CD4-positive, CD25-positive, alpha-beta regulatory T cell (primary cell): ENCODE results near the gene AFAP1L2. TPM values are rescaled to one million over a fixed set of nuclear protein-coding genes. Genes with fewer than 3 reads are reported as not detected.

Experiments
- ATAC-seq, 2 donors: fragments of 150-1000 bp; cut with Tn5 transposase; one replicate each; pipeline ENCODE4 v1.10.0; 2021; ENCODE audit warnings: low read depth in 2 of 2, moderate number of reproducible peaks in 2 of 2, moderate library complexity in 1 of 2
- DNase-seq, 3 donors: peaks; one replicate each; pipeline versions ENCODE4 v3.0.0 to v3.0.0-alpha.2; 2012 to 2022; ENCODE audit warnings: mixed read lengths in 1 of 3
- H3K27ac ChIP-seq: one replicate; pipeline ENCODE4 v1.7.0; 2013; ENCODE audit warnings: mild to moderate bottlenecking, low read length; ENCODE audit not compliant: insufficient read depth, poor library complexity, severe bottlenecking
- H3K27me3 ChIP-seq: one replicate; pipeline ENCODE4 v1.7.0; 2013; ENCODE audit warnings: low read length; ENCODE audit not compliant: control insufficient read depth, insufficient read depth
- H3K36me3 ChIP-seq: one replicate; pipeline ENCODE4 v1.7.0; 2013; ENCODE audit warnings: mild to moderate bottlenecking, low read length, moderate library complexity; ENCODE audit not compliant: control insufficient read depth, insufficient read depth
- H3K4me1 ChIP-seq: 2 replicates; pipeline ENCODE4 v1.7.0; 2013; ENCODE audit warnings: mild to moderate bottlenecking, low read length; ENCODE audit not compliant: insufficient read depth, control insufficient read depth, poor library complexity, severe bottlenecking
- H3K4me3 ChIP-seq: one replicate; pipeline ENCODE4 v1.7.0; 2013; ENCODE audit warnings: low read depth, mild to moderate bottlenecking, low read length, moderate library complexity
- H3K9me3 ChIP-seq, 2 experiments: 1 replicate in 1 of 2; 2 replicates in 1 of 2; pipeline ENCODE4 v1.7.0; 2013; ENCODE audit warnings: low read length in 2 of 2, mild to moderate bottlenecking in 1 of 2, moderate library complexity in 1 of 2; ENCODE audit not compliant: control insufficient read depth in 2 of 2
- H3K27ac Mint-ChIP-seq, 3 donors: one replicate each; pipeline ENCODE4 v1.8.0; 2020 to 2022; ENCODE audit warnings: mild to moderate bottlenecking in 3 of 3, mixed read lengths in 3 of 3, moderate library complexity in 2 of 3
- H3K27me3 Mint-ChIP-seq: one replicate; pipeline ENCODE4 v1.8.0; 2022; ENCODE audit warnings: mild to moderate bottlenecking, mixed read lengths
- H3K36me3 Mint-ChIP-seq: one replicate; pipeline ENCODE4 v1.8.0; 2020; ENCODE audit warnings: mixed read lengths
- H3K4me1 Mint-ChIP-seq, 4 donors: one replicate each; pipeline ENCODE4 v1.8.0; 2020 to 2022; ENCODE audit warnings: mixed read lengths in 4 of 4, mild to moderate bottlenecking in 1 of 4
- H3K4me3 Mint-ChIP-seq, 4 donors: one replicate each; pipeline ENCODE4 v1.8.0; 2020 to 2022; ENCODE audit warnings: mild to moderate bottlenecking in 4 of 4, mixed read lengths in 4 of 4, moderate library complexity in 3 of 4
- H3K9me3 Mint-ChIP-seq, 7 donors: one replicate each; pipeline ENCODE4 v1.8.0; 2020 to 2022; ENCODE audit warnings: mixed read lengths in 7 of 7, mild to moderate bottlenecking in 3 of 7, moderate library complexity in 2 of 7
- polyA plus RNA-seq, 4 donors: library from polyadenylated mRNA; unstranded; fragments of 300-500 nt; fragmentation: Illumina TruSeq; gene quantifications; one replicate each; pipeline ENCODE4 v1.2.3, GENCODE V29; 2021
- total RNA-seq: library from RNA; stranded (reverse); gene quantifications from one replicate; pipeline ENCODE4 v1.2.3, GENCODE V29; 2022

Gene AFAP1L2
- total and polyA plus RNA-seq, 5 donors from 2014 or later, result 1.1 to 4.6 (median 3.0) TPM

DNA sequence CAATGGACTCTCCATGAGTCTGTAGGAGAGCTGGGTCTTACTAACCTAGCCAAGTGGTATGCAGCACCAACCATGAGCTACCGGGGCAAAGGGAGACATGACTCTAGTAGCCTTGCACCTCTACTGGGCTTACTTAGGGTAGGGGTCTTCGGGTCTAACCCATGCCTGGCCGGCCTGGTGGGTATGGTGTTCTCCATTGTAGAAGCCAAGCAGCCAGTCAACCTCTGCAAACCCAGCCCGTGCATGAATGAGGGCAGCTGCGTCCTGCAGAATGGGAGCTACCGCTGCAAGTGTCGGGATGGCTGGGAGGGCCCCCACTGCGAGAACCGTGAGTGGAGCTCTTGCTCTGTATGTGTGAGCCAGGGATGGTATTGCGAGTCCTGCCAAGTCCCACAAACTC is 114.3 kb downstream of the AFAP1L2 start:
- H3K27ac ChIP-seq, result no peak overlapping the region
- DNase-seq, result no peak
- H3K27me3 Mint-ChIP-seq, result peaks cover 4% of the 10 kb centered on the region
- H3K4me1 ChIP-seq, result no peaks in the 10 kb centered on the region
- H3K36me3 ChIP-seq, result peaks cover 2% of the 10 kb centered on the region
- H3K4me1 Mint-ChIP-seq, result no peaks in the 10 kb centered on the region
- no peak overlapping the region for H3K4me3 ChIP-seq
- peaks cover 0 to 2% of the 10 kb centered on the region in 2 experiments for H3K9me3 ChIP-seq
- no peak overlapping the region for H3K4me3 Mint-ChIP-seq
- H3K36me3 Mint-ChIP-seq, result peaks cover 7% of the 10 kb centered on the region
- no peak for ATAC-seq
- H3K27ac Mint-ChIP-seq, result no peak overlapping the region
- H3K27me3 ChIP-seq, result no peaks in the 10 kb centered on the region
- H3K9me3 Mint-ChIP-seq, result peaks cover 0 to 7% (median 0%) of the 10 kb centered on the region in 7 donors

DNA sequence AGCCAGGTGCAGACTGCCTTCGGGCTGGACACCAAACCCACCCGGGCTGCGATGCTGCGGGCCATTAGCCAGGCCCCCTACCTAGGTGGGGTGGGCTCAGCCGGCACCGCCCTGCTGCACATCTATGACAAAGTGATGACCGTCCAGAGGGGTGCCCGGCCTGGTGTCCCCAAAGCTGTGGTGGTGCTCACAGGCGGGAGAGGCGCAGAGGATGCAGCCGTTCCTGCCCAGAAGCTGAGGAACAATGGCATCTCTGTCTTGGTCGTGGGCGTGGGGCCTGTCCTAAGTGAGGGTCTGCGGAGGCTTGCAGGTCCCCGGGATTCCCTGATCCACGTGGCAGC is 115.2 kb downstream of the AFAP1L2 start:
- Mint-ChIP-seq H3K36me3 (no peaks in the 10 kb centered on the region), H3K4me3 (no peak overlapping the region), H3K4me1 (no peaks in the 10 kb centered on the region), H3K9me3 (no peaks in the 10 kb centered on the region), H3K27me3 (peaks cover 4% of the 10 kb centered on the region), H3K27ac (no peak overlapping the region)
- DNase-seq (no peak), ATAC-seq (no peak)
- no peaks in the 10 kb centered on the region for H3K4me1 ChIP-seq
- H3K4me3 ChIP-seq, result no peak overlapping the region
- no peaks in the 10 kb centered on the region for H3K27me3 ChIP-seq
- H3K27ac ChIP-seq, result no peak overlapping the region
- H3K9me3 ChIP-seq, result no peaks in the 10 kb centered on the region
- H3K36me3 ChIP-seq, result no peaks in the 10 kb centered on the region

DNA sequence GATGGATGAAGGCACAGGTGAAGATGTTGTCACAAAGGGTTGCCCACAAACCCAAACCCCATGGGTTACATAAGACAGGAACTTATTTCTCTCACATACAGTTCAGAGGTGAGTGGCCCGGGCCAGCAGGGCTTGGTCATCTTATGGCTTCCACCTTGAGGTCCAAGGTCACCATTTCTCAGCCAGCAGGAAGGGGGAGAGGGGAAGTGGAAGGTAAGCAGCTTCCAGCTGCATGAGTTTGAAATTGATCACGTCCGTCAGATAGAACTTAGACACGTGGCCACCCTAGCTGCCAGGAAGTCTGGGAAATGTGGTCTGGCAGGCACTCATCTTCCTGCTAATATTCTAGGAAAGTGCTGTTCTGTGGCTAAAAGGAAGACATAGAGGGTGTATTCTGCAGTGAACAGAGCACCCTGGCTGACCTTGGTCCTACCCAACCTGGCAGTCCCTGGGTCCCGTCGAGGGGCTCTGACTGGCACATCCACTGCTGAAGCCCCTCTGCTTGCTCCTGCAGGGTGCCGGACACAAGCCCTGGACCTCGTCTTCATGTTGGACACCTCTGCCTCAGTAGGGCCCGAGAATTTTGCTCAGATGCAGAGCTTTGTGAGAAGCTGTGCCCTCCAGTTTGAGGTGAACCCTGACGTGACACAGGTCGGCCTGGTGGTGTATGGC is 115.7 kb downstream of the AFAP1L2 start:
- Mint-ChIP-seq H3K4me3 (no peak overlapping the region), H3K36me3 (no peaks in the 10 kb centered on the region), H3K4me1 (no peaks in the 10 kb centered on the region), H3K27ac (peak overlapping the region in 1 of 3 donors; percentile 11), H3K27me3 (peaks cover 4% of the 10 kb centered on the region), H3K9me3 (no peaks in the 10 kb centered on the region)
- no peaks in the 10 kb centered on the region for H3K36me3 ChIP-seq
- no peaks in the 10 kb centered on the region for H3K4me1 ChIP-seq
- H3K4me3 ChIP-seq, result no peak overlapping the region
- no peaks in the 10 kb centered on the region for H3K27me3 ChIP-seq
- DNase-seq (no peak), ATAC-seq (no peak)
- H3K9me3 ChIP-seq, result no peaks in the 10 kb centered on the region
- H3K27ac ChIP-seq, result no peak overlapping the region

DNA sequence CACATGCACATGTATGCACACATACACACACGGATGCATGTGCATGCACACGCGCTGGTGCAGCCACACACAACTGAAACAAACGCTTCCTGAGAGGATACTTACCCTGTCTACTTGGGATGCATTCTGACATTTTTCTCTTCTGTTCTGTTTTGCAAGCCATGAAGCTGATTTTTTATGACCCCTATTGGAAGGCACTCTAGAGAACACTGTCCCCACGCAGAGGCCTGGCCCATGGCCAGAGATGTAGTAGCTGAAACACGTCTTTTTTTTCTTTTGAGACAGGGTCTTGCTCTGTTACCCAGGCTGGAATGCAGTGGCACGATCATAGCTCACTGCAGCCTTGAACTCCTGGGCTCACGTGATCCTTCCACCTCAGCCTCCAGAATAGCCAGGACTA is 117.4 kb downstream of the AFAP1L2 start:
- Mint-ChIP-seq H3K36me3 (no peaks in the 10 kb centered on the region), H3K9me3 (no peaks in the 10 kb centered on the region), H3K27ac (no peak overlapping the region), H3K4me1 (no peaks in the 10 kb centered on the region), H3K27me3 (peaks cover 4% of the 10 kb centered on the region), H3K4me3 (no peak overlapping the region)
- Histone ChIP-seq H3K27ac (no peak overlapping the region), H3K9me3 (no peaks in the 10 kb centered on the region), H3K4me1 (no peaks in the 10 kb centered on the region), H3K4me3 (no peak overlapping the region), H3K27me3 (no peaks in the 10 kb centered on the region), H3K36me3 (no peaks in the 10 kb centered on the region)
- ATAC-seq (no peak), DNase-seq (no peak)

DNA sequence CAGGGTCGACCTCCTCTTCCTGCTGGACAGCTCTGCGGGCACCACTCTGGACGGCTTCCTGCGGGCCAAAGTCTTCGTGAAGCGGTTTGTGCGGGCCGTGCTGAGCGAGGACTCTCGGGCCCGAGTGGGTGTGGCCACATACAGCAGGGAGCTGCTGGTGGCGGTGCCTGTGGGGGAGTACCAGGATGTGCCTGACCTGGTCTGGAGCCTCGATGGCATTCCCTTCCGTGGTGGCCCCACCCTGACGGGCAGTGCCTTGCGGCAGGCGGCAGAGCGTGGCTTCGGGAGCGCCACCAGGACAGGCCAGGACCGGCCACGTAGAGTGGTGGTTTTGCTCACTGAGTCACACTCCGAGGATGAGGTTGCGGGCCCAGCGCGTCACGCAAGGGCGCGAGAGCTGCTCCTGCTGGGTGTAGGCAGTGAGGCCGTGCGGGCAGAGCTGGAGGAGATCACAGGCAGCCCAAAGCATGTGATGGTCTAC is 118.3 kb downstream of the AFAP1L2 start:
- no peak overlapping the region for H3K27ac ChIP-seq
- Mint-ChIP-seq H3K27me3 (peaks cover 4% of the 10 kb centered on the region), H3K9me3 (no peaks in the 10 kb centered on the region), H3K27ac (no peak overlapping the region), H3K4me3 (no peak overlapping the region), H3K4me1 (no peaks in the 10 kb centered on the region), H3K36me3 (no peaks in the 10 kb centered on the region)
- no peaks in the 10 kb centered on the region for H3K36me3 ChIP-seq
- H3K4me1 ChIP-seq, result no peaks in the 10 kb centered on the region
- H3K9me3 ChIP-seq, result no peaks in the 10 kb centered on the region
- DNase-seq, result no peak
- H3K27me3 ChIP-seq, result no peaks in the 10 kb centered on the region
- no peak overlapping the region for H3K4me3 ChIP-seq
- ATAC-seq, result no peak

DNA sequence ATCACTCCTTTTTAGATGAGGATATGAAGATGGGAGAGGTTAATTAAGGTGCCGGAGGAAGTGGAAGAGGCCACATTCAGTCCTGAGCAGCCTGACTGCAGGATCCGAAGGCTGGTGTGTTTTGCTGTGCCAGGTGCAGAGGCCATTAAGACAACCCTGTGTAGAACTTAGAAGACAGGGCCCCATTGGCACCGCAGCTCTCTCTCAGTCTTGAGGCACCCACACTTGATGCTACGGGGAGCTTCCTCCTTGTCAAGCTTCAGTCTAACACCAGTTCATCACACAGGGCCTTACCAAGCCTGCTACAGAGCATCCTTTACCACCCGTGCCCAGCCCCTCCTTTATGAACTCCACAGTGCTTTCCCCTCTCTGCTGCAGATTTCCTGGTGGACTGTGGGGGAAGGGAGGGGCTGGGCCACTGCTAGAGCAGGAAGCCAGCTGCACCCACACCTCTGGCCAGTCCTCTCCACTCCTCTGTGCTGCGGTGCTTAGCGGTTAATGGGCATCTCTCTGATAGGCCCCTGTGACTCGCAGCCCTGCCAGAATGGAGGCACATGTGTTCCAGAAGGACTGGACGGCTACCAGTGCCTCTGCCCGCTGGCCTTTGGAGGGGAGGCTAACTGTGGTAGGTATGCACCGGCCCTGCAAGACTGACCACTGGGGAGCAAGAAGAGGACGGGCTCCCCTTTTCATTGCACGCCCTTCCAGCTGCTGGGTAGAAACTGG is 119.8 kb downstream of the AFAP1L2 start:
- Mint-ChIP-seq H3K4me1 (no peaks in the 10 kb centered on the region), H3K27me3 (peaks cover 8% of the 10 kb centered on the region), H3K9me3 (no peaks in the 10 kb centered on the region), H3K36me3 (no peaks in the 10 kb centered on the region), H3K27ac (peak overlapping the region in 1 of 3 donors; percentile 56), H3K4me3 (peak overlapping the region in 1 of 4 donors; percentile 24)
- Histone ChIP-seq H3K36me3 (no peaks in the 10 kb centered on the region), H3K27me3 (no peaks in the 10 kb centered on the region), H3K9me3 (no peaks in the 10 kb centered on the region), H3K4me3 (no peak overlapping the region), H3K4me1 (no peaks in the 10 kb centered on the region), H3K27ac (no peak overlapping the region)
- DNase-seq (no peak), ATAC-seq (no peak)

DNA sequence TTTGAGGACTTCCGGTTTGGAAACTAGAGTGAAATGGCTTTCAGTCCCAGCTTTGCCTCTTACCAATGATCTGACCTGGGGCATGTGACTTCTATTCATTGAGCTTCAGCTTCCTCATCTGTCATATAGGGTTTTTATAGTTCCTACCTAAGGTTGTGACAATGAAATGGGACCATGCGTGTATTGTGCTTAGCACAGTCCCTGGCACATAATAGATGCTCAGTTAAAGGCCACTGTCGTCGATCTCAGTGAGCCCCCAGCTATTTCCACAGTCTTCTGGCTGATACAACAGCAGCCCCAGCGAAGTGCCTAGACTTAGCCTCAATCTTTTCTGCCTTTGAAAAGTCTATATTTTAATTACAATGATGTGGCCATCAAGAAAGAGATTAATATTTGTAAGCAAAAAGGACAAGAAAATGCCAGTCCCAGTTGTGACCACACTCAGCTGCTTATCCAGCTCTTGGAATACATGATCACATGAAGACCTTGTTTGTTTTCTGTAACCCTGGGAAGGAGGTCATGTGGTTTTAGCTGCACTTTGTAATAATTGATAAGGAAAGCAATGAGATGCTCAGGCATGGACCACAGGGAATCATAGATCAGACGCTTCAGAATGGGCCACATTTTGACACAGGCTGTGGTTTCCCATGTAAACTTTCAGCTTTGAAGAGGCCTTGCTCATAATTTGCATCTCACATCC is 120.6 kb downstream of the AFAP1L2 start:
- Histone ChIP-seq H3K4me1 (no peaks in the 10 kb centered on the region), H3K27me3 (no peaks in the 10 kb centered on the region), H3K9me3 (no peaks in the 10 kb centered on the region), H3K4me3 (no peak overlapping the region), H3K36me3 (no peaks in the 10 kb centered on the region), H3K27ac (no peak overlapping the region)
- no peak for ATAC-seq
- peak overlapping the region in 1 of 3 donors; percentile 46 for H3K27ac Mint-ChIP-seq
- DNase-seq, result no peak
- H3K36me3 Mint-ChIP-seq, result no peaks in the 10 kb centered on the region
- H3K4me3 Mint-ChIP-seq, result peak overlapping the region in 1 of 4 donors; percentile 24
- H3K4me1 Mint-ChIP-seq, result no peaks in the 10 kb centered on the region
- peaks cover 11% of the 10 kb centered on the region for H3K27me3 Mint-ChIP-seq
- H3K9me3 Mint-ChIP-seq, result no peaks in the 10 kb centered on the region
